Common myeloid progenitor, CD34-positive (primary cell): ENCODE measurements around the gene AHNAK2.
"Not testable (repeated sequence)": the region's sequence is repeated elsewhere in the genome, so short reads cannot be mapped to it uniquely, and the experiment has no call there.

Experiments used
- CTCF ChIA-PET: fragments of 350-600 bp; sonication (Branson Sonifier 250); formaldehyde crosslinking; loops from one replicate; lab custom pipeline; 2021; ENCODE audit warnings: antibody characterized with exemption; lab: Charles Lee
- POLR2A ChIA-PET: fragments of 350-600 bp; sonication (Branson Sonifier 250); formaldehyde crosslinking; loops from one replicate; lab custom pipeline; 2021; ENCODE audit warnings: antibody characterized with exemption; lab: Charles Lee
- DNase-seq, 3 donors: peaks; one replicate each; pipeline versions ENCODE4 v3.0.0 to v3.0.0-alpha.2; 2013
- H3K27ac ChIP-seq, 2 experiments: 1 replicate in 1 of 2; 2 replicates in 1 of 2; pipeline ENCODE4 v1.7.0; 2013; ENCODE audit warnings: inconsistent platforms in 2 of 2, low read length in 2 of 2, mild to moderate bottlenecking in 2 of 2, low read depth in 1 of 2, moderate library complexity in 1 of 2; ENCODE audit not compliant: severe bottlenecking in 2 of 2, insufficient read depth in 1 of 2, poor library complexity in 1 of 2
- H3K27me3 ChIP-seq, 5 experiments: replicated peaks in 2 of 5; 1 replicate in 3 of 5; 2 replicates in 2 of 5; pipeline versions ENCODE4 v1.6.1 to v1.7.0; 2013; ENCODE audit warnings: low read length in 4 of 5, mild to moderate bottlenecking in 2 of 5, moderate library complexity in 2 of 5, inconsistent platforms in 1 of 5; ENCODE audit not compliant: insufficient read depth in 5 of 5, control insufficient read depth in 4 of 5
- H3K36me3 ChIP-seq, 4 experiments: 1 replicate in 2 of 4; 2 replicates in 2 of 4; pipeline versions ENCODE4 v1.6.1 to v1.7.0; 2013; ENCODE audit warnings: low read length in 3 of 4, control low read depth in 1 of 4, mild to moderate bottlenecking in 1 of 4; ENCODE audit not compliant: control insufficient read depth in 4 of 4, insufficient read depth in 4 of 4
- H3K4me1 ChIP-seq, 4 experiments: 1 replicate in 3 of 4; 2 replicates in 1 of 4; pipeline versions ENCODE4 v1.6.1 to v1.7.1; 2013; ENCODE audit warnings: low read length in 3 of 4, mild to moderate bottlenecking in 3 of 4, control low read depth in 1 of 4, inconsistent platforms in 1 of 4, moderate library complexity in 1 of 4; ENCODE audit not compliant: control insufficient read depth in 4 of 4, insufficient read depth in 4 of 4; ENCODE audit errors: control extremely low read depth in 1 of 4
- H3K4me3 ChIP-seq, 7 experiments: 1 replicate in 4 of 7; 2 replicates in 3 of 7; pipeline versions ENCODE4 v1.5.1 to v1.7.0; 2013; ENCODE audit warnings: mild to moderate bottlenecking in 7 of 7, low read length in 6 of 7, moderate library complexity in 6 of 7, inconsistent platforms in 2 of 7, low read depth in 2 of 7, control low read depth in 1 of 7; ENCODE audit not compliant: insufficient read depth in 4 of 7, control insufficient read depth in 1 of 7; ENCODE audit errors: extremely low read depth in 1 of 7
- H3K9me3 ChIP-seq, 5 experiments: 1 replicate in 4 of 5; 2 replicates in 1 of 5; pipeline versions ENCODE4 v1.6.1 to v1.7.1; 2013; ENCODE audit warnings: low read length in 4 of 5, mild to moderate bottlenecking in 2 of 5, inconsistent platforms in 1 of 5, low read depth in 1 of 5, moderate library complexity in 1 of 5; ENCODE audit not compliant: control insufficient read depth in 4 of 5, insufficient read depth in 2 of 5; ENCODE audit errors: control extremely low read depth in 1 of 5
- WGBS: methylation state at CpG from one replicate; pipeline ENCODE4 v1.1.5; 2013; ENCODE audit not compliant: insufficient coverage; 5-methylcytosine and 5-hydroxymethylcytosine counted together

Gene AHNAK2

DNA sequence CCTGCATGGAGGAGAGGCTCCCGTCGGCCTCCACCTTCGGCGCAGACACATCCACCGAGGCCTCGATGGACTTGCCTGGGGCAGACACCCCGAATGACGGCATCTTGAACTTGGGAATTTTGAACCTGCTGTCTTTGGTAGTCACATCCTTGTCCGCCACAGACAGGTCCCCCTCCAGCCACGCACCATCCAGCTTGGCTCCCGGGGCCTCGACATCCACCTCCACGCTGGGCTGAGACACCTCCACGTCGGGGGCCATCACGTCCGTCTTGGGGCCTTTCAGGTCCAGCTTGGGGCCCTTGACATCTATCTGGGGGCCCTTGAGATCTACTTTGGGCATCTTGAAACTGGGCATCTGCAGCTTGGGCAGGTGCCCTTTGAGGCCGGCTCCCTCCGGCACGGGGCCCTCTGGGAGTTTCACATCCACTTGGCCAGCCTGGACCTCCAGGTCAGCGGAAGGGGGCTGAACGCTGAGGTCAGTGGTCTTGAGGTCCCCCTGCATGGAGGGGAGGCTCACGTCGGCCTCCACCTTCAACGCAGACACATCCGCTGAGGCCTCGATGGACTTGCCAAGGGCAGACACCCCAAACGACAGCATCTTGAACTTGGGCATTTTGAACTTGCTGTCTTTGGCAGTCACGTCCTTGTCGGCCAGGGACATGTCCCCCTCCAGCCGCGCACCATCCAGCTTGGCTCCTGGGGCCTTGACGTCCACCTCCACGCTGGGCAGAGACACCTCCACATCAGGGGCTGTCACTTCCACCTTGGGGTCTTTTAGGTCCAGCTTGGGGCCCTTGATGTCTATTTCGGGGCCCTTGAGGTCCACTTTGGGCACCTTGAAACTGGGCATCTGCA lies 30.1 kb downstream of the AHNAK2 start:
- not testable (repeated sequence) for DNase-seq, H3K36me3 ChIP-seq, H3K9me3 ChIP-seq, H3K27me3 ChIP-seq, H3K27ac ChIP-seq, H3K4me1 ChIP-seq, H3K4me3 ChIP-seq
- ChIA-PET POLR2A (interaction anchor here (0.6 to 0.7 kb wide), 2 partner anchors 52 to 57 kb away, joined by 3 read pairs; no protein-coding TSS in a partner anchor), CTCF (interaction anchor here (1.2 kb wide), 1 partner anchor 13 kb away, joined by 3 read pairs; no protein-coding TSS in a partner anchor)
- 96% methylated on average over 27 of the region's 35 CpGs for WGBS

DNA sequence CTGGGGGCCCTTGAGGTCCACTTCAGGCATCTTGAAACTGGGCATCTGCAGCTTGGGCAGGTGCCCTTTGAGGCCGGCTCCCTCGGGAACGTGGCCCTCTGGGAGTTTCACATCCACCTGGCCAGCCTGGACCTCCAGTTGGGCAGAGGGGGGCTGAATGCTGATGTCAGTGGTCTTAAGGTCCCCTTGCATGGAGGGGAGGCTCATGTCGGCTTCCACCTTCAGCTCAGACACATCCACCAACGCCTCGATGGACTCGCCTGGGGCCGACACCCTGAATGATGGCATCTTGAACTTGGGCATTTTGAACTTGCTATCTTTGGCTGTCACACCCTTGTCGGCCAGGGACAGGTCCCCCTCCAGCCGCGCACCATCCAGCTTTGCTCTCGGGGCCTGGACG lies 31.0 kb downstream of the AHNAK2 start:
- DNase-seq, H3K4me3 ChIP-seq, H3K27ac ChIP-seq, H3K4me1 ChIP-seq, H3K9me3 ChIP-seq, H3K27me3 ChIP-seq, H3K36me3 ChIP-seq: not testable (repeated sequence)
- WGBS = 98% methylated on average over 12 of the region's 13 CpGs
- CTCF ChIA-PET = interaction anchor here (1.2 kb wide), 1 partner anchor 13 kb away, joined by 3 read pairs; no protein-coding TSS in a partner anchor
- POLR2A ChIA-PET = interaction anchor here (0.6 kb wide), 1 partner anchor 53 kb away, joined by 3 read pairs; no protein-coding TSS in a partner anchor

DNA sequence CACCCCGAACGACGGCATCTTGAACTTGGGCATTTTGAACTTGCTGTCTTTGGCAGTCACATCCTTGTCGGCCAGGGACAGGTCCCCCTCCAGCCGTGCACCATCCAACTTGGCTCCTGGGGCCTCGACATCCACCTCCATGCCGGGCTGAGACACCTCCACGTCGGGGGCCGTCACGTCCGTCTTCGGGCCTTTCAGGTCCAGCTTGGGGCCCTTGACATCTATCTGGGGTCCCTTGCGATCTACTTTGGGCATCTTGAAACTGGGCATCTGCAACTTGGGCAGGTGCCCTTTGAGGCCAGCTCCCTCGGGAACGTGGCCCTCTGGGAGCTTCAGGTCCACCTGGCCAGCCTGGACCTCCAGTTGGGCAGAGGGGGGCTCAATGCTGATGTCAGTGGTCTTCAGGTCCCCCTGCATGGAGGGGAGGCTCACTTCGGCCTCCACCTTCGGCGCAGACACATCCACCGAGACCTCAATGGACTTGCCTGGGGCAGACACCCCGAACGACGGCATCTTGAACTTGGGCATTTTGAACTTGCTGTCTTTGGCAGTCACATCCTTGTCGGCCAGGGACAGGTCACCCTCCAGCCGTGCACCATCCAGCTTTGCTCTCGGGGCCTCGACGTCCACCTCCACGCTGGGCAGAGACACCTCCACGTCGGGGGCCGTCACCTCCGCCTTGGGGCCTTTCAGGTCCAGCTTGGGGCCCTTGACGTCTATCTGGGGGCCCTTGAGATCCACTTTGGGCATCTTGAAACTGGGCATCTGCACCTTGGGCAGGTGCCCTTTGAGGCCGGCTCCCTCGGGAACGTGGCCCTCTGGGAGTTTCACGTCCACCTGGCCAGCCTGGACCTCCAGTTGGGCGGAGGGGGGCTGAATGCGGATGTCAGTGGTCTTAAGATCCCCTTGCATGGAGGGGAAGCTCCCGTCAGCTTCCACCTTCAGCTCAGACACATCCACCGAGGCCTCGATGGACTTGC lies 31.9 kb downstream of the AHNAK2 start:
- H3K27me3 ChIP-seq, H3K4me1 ChIP-seq, POLR2A ChIA-PET, DNase-seq, H3K27ac ChIP-seq, H3K4me3 ChIP-seq, CTCF ChIA-PET, H3K9me3 ChIP-seq, H3K36me3 ChIP-seq: not testable (repeated sequence)
- 95% methylated on average over 26 of the region's 43 CpGs for WGBS

DNA sequence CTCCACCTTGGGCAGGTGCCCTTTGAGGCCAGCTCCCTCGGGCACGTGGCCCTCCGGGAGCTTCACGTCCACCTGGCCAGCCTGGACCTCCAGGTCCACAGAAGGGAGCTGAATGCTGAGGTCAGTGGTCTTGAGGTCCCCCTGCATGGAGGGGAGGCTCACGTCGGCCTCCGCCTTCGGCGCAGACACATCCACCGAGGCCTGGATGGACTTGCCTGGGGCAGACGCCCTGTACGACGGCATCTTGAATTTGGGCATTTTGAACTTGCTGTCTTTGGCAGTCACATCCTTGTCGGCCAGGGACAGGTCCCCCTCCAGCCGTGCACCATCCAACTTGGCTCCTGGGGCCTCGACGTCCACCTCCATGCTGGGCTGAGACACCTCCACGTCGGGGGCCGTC lies 32.9 kb downstream of the AHNAK2 start:
- WGBS = 90% methylated on average over 17 of the region's 20 CpGs
- CTCF ChIA-PET, POLR2A ChIA-PET, H3K27me3 ChIP-seq, H3K4me3 ChIP-seq, DNase-seq, H3K36me3 ChIP-seq, H3K27ac ChIP-seq, H3K9me3 ChIP-seq, H3K4me1 ChIP-seq: not testable (repeated sequence)

DNA sequence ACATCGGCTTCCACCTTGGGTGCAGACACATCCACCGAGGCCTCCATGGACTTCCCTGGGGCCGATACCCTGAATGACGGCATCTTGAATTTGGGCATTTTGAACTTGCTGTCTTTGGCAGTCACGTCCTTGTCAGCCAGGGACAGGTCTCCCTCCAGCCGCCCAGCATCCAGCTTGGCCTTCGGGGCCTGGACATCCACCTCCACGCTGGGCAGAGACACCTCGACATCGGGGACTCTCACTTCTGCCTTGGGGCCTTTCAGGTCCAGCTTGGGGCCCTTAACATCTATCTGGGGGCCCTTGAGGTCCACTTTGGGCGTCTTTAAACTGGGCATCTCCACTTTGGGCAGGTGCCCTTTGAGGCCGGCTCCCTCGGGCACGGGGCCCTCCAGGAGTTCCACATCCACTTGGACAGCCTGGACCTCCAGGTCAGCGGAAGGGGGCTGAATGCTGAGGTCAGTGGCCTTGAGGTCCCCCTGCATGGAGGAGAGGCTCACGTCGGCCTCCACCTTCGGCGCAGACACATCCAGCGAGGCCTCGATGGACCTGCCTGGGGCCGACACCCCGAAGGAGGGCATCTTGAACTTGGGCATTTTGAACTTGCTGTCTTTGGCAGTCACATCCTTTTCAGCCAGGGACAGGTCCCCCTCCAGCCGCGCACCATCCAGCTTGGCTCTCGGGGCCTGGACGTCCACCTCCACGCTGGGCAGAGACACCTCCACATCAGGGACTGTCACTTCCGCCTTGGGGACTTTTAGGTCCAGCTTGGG lies 33.6 kb downstream of the AHNAK2 start:
- H3K27ac ChIP-seq, CTCF ChIA-PET, H3K4me3 ChIP-seq, H3K27me3 ChIP-seq, DNase-seq, H3K4me1 ChIP-seq, H3K9me3 ChIP-seq, H3K36me3 ChIP-seq: not testable (repeated sequence)
- WGBS = 94% methylated on average over 27 of the region's 29 CpGs
- POLR2A ChIA-PET = interaction anchor here (0.6 kb wide), 1 partner anchor 128 kb away, joined by 3 read pairs; no protein-coding TSS in a partner anchor

DNA sequence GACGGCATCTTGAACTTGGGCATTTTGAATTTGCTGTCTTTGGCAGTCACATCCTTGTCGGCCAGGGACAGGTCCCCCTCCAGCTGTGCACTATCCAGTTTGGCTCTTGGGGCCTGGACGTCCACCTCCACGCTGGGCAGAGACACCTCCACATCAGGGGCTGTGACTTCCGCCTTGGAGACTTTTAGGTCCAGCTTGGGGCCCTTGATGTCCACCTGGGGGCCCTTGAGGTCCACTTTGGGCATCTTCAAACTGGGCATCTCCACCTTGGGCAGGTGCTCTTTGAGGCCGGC lies 34.2 kb downstream of the AHNAK2 start:
- H3K4me3 ChIP-seq, H3K27ac ChIP-seq, H3K27me3 ChIP-seq, DNase-seq, H3K36me3 ChIP-seq, H3K9me3 ChIP-seq, CTCF ChIA-PET, H3K4me1 ChIP-seq: not testable (repeated sequence)
- WGBS = 85% methylated on average over 6 of the region's 6 CpGs
- POLR2A ChIA-PET = interaction anchor here (0.6 kb wide), 1 partner anchor 129 kb away, joined by 3 read pairs; no protein-coding TSS in a partner anchor
